Hepatocyte (in vitro differentiated cells): ENCODE data around the gene ANO9. TPM values are rescaled to one million over a fixed set of nuclear protein-coding genes. Genes with fewer than 3 reads are reported as not detected.

ENCODE experiments used
- DNase-seq: peaks from one replicate; pipeline ENCODE4 v3.0.0-alpha.2; 2016; ENCODE audit warnings: low spot score
- H2AFZ ChIP-seq: fragments of 200-600 bp; sonication (generic); 2 replicates; pipeline ENCODE4 v1.6.0; 2016; ENCODE audit warnings: antibody characterized with exemption, mild to moderate bottlenecking
- H3K27ac ChIP-seq: fragments of 200-600 bp; sonication (generic); 2 replicates; pipeline ENCODE4 v1.5.1; 2016; ENCODE audit warnings: mild to moderate bottlenecking
- H3K27me3 ChIP-seq: fragments of 200-600 bp; sonication (generic); 2 replicates; pipeline ENCODE4 v1.6.1; 2016
- H3K36me3 ChIP-seq: fragments of 200-600 bp; sonication (generic); replicated peaks from 2 replicates; pipeline ENCODE4 v1.5.1; 2016; ENCODE audit warnings: low read depth; ENCODE audit not compliant: insufficient read depth
- H3K4me1 ChIP-seq: fragments of 200-600 bp; sonication (generic); 2 replicates; pipeline ENCODE4 v1.5.1; 2016; ENCODE audit warnings: mild to moderate bottlenecking, moderate library complexity; ENCODE audit not compliant: insufficient read depth
- H3K4me2 ChIP-seq: fragments of 200-600 bp; sonication (generic); 2 replicates; pipeline ENCODE4 v1.6.0; 2016
- H3K4me3 ChIP-seq: fragments of 200-600 bp; sonication (generic); 2 replicates; pipeline ENCODE4 v1.5.1; 2016; ENCODE audit warnings: mild to moderate bottlenecking
- H3K79me2 ChIP-seq: fragments of 200-600 bp; sonication (generic); 2 replicates; pipeline ENCODE4 v1.6.0; 2017; ENCODE audit warnings: mild to moderate bottlenecking
- H3K9me2 ChIP-seq: fragments of 200-600 bp; sonication (generic); replicated peaks from 2 replicates; pipeline ENCODE4 v1.6.0; 2017; ENCODE audit warnings: mild to moderate bottlenecking; ENCODE audit not compliant: insufficient read depth
- H3K9me3 ChIP-seq: fragments of 200-600 bp; sonication (generic); 2 replicates; pipeline ENCODE4 v1.5.1; 2016; ENCODE audit warnings: low read depth, mild to moderate bottlenecking
- H4K20me1 ChIP-seq: fragments of 200-600 bp; sonication (generic); 2 replicates; pipeline ENCODE4 v1.6.0; 2016; ENCODE audit warnings: mild to moderate bottlenecking; ENCODE audit not compliant: insufficient read depth, poor library complexity, severe bottlenecking
- EZH2 ChIP-seq: fragments of 200-600 bp; sonication (generic); IDR thresholded peaks from 2 replicates; pipeline ENCODE4 v1.6.1; 2016; ENCODE audit warnings: antibody characterized with exemption, mild to moderate bottlenecking, borderline replicate concordance
- EZH2phosphoT487 ChIP-seq: fragments of 200-600 bp; sonication (generic); IDR thresholded peaks from one replicate; pipeline ENCODE4 v1.6.1; 2018; ENCODE audit warnings: antibody characterized with exemption, mild to moderate bottlenecking, low read depth, moderate library complexity; ENCODE audit not compliant: unreplicated experiment, severe bottlenecking
- WGBS: methylation state at CpG from one replicate; pipeline ENCODE4 v1.1.6; 2016; ENCODE audit warnings: low lambda C conversion rate; ENCODE audit errors: missing lambda C conversion rate; 5-methylcytosine and 5-hydroxymethylcytosine counted together
- polyA plus RNA-seq: library from polyadenylated mRNA; unstranded; fragments of >200 nt; fragmentation: Nextera tagmentation; extraction: Ambion mirVana; gene quantifications from 2 replicates; pipeline ENCODE4 v1.2.1, GENCODE V29; 2016
- total RNA-seq: library from RNA; depleted of rRNA; stranded (reverse); fragments of >200 nt; gene quantifications from 2 replicates; pipeline ENCODE4 v1.2.3, GENCODE V29; 2014
- TF ChIP-seq, protein P1 (sequence below): fragments of 200-600 bp; sonication (generic); IDR thresholded peaks from 2 replicates; pipeline ENCODE4 v1.5.1; 2016; ENCODE audit warnings: antibody characterized with exemption, mild to moderate bottlenecking; ENCODE audit not compliant: poor library complexity

ANO9 gene
- total and polyA plus RNA-seq, 2 experiments from 2014 or later = 21.2 to 35.7 TPM

DNA sequence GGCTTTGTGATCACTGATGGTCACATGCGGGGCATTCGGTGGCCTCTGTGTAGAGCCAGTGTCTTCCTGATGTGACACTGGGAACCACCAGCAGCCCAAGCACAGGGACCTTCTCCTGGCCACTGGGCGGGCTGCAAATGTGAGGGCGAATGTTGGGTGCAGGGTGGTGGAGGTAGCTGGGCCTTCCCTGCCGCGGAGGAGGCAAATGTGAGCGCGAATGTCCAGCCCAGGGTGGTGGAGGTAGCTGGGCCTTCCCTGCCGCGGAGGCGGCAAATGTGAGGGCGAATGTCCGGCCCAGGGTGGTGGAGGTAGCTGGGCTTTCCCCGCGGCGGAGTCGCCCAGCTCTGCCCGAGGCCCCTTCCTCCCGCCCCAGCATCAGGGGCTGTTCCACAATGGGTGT is 31.6 kb upstream of the ANO9 start:
- Histone ChIP-seq H3K27me3 (no peaks in the 10 kb centered on the region), H3K9me2 (no peaks in the 10 kb centered on the region), H3K79me2 (peaks cover 24% of the 10 kb centered on the region), H3K4me2 (no peak overlapping the region), H3K9me3 (no peaks in the 10 kb centered on the region), H3K4me1 (peaks cover 8% of the 10 kb centered on the region), H4K20me1 (no peaks in the 10 kb centered on the region), H3K36me3 (no peaks in the 10 kb centered on the region), H3K4me3 (no peak overlapping the region), H3K27ac (no peak overlapping the region), H2AFZ (no peak overlapping the region)
- DNase-seq = no peak
- over 99% methylated on average over 9 of the region's 19 CpGs for WGBS
- no peak for TF ChIP-seq EZH2phosphoT487
- TF ChIP-seq, protein P1, sequence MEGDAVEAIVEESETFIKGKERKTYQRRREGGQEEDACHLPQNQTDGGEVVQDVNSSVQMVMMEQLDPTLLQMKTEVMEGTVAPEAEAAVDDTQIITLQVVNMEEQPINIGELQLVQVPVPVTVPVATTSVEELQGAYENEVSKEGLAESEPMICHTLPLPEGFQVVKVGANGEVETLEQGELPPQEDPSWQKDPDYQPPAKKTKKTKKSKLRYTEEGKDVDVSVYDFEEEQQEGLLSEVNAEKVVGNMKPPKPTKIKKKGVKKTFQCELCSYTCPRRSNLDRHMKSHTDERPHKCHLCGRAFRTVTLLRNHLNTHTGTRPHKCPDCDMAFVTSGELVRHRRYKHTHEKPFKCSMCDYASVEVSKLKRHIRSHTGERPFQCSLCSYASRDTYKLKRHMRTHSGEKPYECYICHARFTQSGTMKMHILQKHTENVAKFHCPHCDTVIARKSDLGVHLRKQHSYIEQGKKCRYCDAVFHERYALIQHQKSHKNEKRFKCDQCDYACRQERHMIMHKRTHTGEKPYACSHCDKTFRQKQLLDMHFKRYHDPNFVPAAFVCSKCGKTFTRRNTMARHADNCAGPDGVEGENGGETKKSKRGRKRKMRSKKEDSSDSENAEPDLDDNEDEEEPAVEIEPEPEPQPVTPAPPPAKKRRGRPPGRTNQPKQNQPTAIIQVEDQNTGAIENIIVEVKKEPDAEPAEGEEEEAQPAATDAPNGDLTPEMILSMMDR = no peak
- TF ChIP-seq EZH2 = no peak

DNA sequence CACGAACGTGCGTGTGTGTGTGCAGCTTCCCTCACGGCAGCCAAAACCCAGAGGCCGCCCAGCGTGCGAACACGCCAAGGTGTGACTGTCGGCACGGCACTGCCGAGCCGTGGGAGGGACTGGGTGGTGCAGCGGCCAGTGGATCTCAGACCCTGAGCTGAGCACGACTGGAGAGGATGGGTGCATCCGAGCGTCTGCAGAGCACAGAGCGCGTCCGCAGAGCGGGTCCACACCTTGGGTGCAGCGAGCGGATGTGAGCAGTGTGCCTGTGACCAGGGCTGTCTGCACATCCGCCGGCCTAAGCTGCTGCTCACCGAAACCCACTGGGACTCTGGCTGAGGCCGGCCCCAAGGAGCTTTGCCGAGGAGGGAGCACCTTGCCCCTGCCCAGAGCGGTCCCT is 31.0 kb upstream of the ANO9 start:
- H3K79me2 ChIP-seq = peaks cover 24% of the 10 kb centered on the region

DNA sequence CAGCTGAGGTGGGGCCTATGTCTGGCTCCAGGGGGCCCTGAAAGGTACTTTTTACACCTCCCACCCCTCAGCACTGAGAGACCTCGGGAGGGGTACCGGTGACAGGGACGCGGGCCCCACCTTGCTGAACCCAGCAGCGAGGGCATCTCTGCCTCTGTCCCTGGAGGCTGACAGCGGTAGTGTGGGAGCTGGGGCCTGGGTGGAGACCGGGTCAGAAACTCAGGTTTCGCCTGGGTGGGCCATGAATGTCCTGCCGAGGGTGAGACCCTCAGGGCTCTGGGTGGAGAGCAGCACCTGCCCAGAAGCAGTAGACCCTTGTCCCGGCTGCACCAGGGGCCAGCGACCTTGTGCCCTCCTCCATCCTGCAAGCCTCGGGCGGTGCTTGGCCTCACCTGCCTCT is 30.5 kb upstream of the ANO9 start:
- Histone ChIP-seq H3K9me3 (no peaks in the 10 kb centered on the region), H3K36me3 (no peaks in the 10 kb centered on the region), H3K4me1 (peaks cover 8% of the 10 kb centered on the region), H3K4me3 (no peak overlapping the region), H4K20me1 (no peaks in the 10 kb centered on the region), H3K79me2 (peaks cover 24% of the 10 kb centered on the region), H3K4me2 (no peak overlapping the region), H3K9me2 (no peaks in the 10 kb centered on the region), H3K27ac (no peak overlapping the region), H3K27me3 (no peaks in the 10 kb centered on the region), H2AFZ (no peak overlapping the region)
- TF ChIP-seq, protein P1 = no peak
- TF ChIP-seq EZH2 = no peak
- no peak for TF ChIP-seq EZH2phosphoT487
- no peak for DNase-seq
- 90% methylated on average over 13 of the region's 13 CpGs for WGBS

More for the DNA sequence above, 31.0 kb upstream of the ANO9 start:
- no peaks in the 10 kb centered on the region for H3K9me3 ChIP-seq
- H3K4me1 ChIP-seq = peaks cover 8% of the 10 kb centered on the region
- 97% methylated on average over 28 of the region's 28 CpGs for WGBS
- no peaks in the 10 kb centered on the region for H3K27me3 ChIP-seq
- H4K20me1 ChIP-seq = no peaks in the 10 kb centered on the region
- no peak overlapping the region for H2AFZ ChIP-seq
- no peaks in the 10 kb centered on the region for H3K9me2 ChIP-seq
- H3K4me2 ChIP-seq = no peak overlapping the region
- TF ChIP-seq EZH2 (no peak), EZH2phosphoT487 (no peak)
- TF ChIP-seq, protein P1 = no peak
- no peak overlapping the region for H3K4me3 ChIP-seq
- H3K36me3 ChIP-seq = no peaks in the 10 kb centered on the region
- no peak overlapping the region for H3K27ac ChIP-seq
- DNase-seq = no peak
